ENCODE results near the gene DGKZ.

The DGKZ gene

DNA sequence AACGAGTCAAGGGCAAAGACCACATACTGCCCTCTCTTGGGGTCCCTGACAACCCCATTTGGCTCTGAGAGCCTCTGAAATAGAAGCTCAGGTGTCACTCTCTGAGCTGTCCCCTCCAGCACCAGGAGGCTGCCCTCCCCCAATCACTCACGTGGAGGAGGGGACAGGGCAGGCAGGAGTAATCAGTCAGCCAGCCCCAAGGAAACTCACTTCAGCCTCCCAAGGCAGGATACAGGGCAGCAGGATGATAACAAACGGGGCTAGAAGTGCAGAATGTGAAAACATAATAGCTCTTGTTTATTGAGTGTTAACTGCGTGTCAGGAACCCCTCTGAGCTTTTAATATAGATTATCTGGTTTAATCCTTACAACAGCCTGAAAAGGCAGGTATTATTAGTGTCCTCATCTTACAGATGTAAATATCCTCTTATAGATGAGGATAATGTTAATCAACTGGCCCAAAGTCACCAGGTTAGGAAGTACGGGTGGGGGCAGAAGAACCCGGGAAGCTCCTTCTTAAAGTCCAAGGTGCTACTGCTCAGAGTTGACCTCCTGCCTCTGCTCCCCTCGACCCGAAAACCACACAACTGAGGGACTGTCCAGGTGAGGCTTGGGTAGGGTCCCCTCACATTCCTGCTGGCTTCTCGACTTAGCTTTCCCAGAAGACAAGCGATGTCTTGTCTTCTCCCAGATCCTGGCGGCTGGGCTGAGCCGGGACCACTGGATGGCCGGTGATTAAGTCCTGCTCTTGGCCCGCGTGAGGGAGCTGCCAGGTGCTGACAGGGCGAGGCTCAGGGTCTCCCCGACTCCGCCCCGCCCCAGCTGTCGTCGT lies 41.6 kb downstream of the DGKZ start:
- ChIA-PET POLR2A (interaction anchor here (0.6 kb wide), 1 partner anchor 162 kb away, joined by 5 read pairs; no protein-coding TSS in a partner anchor), CTCF (interaction anchor here (0.8 to 7.4 kb wide), 46 partner anchors 8 to 373 kb away, joined by 3 to 83 read pairs (median 5); partner anchors contain the start of gene MDK)
- TF ChIP-seq, protein P1, sequence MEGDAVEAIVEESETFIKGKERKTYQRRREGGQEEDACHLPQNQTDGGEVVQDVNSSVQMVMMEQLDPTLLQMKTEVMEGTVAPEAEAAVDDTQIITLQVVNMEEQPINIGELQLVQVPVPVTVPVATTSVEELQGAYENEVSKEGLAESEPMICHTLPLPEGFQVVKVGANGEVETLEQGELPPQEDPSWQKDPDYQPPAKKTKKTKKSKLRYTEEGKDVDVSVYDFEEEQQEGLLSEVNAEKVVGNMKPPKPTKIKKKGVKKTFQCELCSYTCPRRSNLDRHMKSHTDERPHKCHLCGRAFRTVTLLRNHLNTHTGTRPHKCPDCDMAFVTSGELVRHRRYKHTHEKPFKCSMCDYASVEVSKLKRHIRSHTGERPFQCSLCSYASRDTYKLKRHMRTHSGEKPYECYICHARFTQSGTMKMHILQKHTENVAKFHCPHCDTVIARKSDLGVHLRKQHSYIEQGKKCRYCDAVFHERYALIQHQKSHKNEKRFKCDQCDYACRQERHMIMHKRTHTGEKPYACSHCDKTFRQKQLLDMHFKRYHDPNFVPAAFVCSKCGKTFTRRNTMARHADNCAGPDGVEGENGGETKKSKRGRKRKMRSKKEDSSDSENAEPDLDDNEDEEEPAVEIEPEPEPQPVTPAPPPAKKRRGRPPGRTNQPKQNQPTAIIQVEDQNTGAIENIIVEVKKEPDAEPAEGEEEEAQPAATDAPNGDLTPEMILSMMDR (IDR thresholded peaks at IDR 0.05; ENCODE audit: control extremely low read depth, extremely low read depth, low read depth, missing control alignments): no peak
- DNase-seq (ENCODE audit: extremely low spot score): no peak

DNA sequence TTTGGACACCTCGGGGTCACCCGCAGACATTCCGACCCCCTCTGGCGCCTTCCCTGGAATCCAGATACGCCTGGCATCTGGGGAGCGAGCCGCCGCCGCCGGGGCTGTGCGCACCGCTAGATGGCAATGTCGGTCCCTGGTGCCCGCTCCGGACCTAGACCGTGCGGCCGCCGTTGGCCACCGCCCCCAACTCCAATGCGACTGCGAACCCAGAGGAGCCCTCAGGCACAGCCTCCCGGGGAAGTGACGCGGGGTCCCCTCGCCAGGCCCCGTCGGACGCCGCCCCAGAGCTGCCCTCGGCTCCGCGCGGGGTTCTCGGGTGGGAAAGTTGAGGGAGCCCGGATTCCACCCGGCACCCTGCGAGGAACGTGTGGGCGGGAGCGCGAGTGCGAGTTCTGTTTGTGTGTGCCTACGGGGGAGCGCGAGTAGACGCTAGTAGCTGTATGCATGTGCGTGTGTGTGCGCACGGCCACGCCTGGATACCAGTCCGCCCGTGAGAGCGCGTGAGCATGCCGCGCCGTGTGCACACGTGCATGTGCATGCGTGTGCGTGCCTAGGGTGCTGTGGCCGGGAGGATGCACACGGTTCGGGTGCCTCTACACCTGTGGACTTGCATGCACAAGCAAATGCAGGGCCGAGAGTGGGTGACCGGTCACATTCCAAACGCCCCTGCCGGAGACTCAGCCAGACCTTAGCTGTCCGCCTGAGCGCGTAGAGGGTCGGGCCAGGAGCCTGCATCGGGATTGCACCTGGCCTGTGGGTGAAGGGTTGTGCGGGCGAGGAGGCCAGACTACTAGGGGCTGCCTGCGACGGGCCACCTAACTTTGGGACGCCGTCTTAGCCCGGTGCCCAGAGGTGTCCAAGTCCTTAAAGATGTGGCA lies 42.4 kb downstream of the DGKZ start:
- DNase-seq (ENCODE audit: extremely low spot score): peak; percentile 87
- ChIA-PET POLR2A (interaction anchor here (0.6 to 0.7 kb wide), 2 partner anchors 21 to 161 kb away, joined by 3 to 5 read pairs; no protein-coding TSS in a partner anchor), CTCF (interaction anchor here (0.6 to 7.4 kb wide), 34 partner anchors 8 to 372 kb away, joined by 3 to 83 read pairs (median 5); partner anchors contain the start of gene MDK)
- TF ChIP-seq, protein P1 (IDR thresholded peaks at IDR 0.05; ENCODE audit: control extremely low read depth, extremely low read depth, low read depth, missing control alignments): peak; percentile 93

DNA sequence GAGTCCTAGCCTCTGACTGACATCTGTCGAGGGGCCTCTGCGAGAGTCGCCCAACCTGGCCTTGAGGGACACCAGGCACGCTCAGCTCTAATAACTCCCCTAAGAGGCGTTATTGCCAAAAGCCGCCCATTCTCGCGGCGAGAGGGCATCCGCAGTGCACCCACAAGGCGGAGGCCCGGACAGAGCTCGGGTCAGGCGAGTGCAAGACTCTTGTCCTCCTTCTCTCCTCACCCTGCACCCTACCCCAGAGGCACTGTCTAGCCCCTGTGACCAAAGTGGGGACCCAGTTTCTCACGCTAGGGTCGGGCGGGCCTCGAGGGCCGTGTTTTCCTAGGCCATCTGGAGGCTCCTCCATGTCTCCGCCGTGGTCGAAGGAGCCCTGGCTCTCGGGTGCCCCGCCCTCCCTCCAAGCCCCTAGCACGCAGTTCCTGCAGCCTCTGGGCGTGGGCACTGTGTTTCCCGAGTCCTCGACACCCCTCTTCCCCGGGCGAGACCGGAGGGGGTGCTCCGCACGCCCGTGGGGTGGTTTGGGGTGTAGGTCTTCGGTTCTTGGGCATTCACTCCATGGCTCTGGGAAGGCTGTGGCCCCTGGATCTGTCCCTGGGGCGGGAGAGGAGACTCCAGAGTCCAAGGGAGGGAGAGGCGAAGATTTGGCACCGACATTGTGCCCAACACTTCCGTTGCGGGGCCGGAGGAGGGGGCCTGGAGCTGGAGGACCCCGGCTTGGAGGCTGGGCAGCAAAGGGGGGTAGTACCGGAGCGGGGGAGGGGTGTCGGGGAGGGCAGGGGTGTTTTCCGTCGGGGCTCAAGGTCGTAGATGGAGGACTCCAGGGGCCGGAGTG lies 43.3 kb downstream of the DGKZ start:
- no peak for DNase-seq (ENCODE audit: extremely low spot score)
- CTCF ChIA-PET: interaction anchor here (0.6 to 7.4 kb wide), 17 partner anchors 9 to 237 kb away, joined by 3 to 83 read pairs (median 13); partner anchors contain the start of gene MDK
- TF ChIP-seq, protein P1 (IDR thresholded peaks at IDR 0.05; ENCODE audit: control extremely low read depth, extremely low read depth, low read depth, missing control alignments): no peak
- POLR2A ChIA-PET: interaction anchor here (0.7 kb wide), 1 partner anchor 22 kb away, joined by 3 read pairs; no protein-coding TSS in a partner anchor

DNA sequence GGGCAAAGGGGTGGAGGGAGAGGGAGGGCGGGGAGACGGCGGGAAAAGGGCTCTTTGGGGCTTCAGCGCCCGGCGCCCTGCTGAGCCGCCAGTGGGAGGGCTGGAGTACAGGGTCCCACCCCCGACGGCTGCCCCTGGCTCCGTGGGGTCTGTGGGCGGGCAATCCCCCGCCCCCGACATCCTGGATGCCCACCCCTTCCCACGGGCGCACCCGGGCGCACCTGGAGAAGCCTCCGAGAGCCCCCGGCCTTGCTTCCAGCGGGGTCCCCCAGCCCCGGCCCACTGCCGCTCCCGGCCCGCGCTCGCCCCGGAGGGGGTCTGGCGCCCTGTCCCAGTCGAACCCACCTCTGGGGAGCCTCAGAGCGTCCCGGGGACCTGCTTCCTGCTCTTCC lies 43.9 kb downstream of the DGKZ start:
- ChIA-PET POLR2A (no interaction called here), CTCF (interaction anchor here (1.3 to 7.4 kb wide), 9 partner anchors 8 to 165 kb away, joined by 4 to 83 read pairs (median 8); no protein-coding TSS in a partner anchor)
- no peak for DNase-seq (ENCODE audit: extremely low spot score)
- TF ChIP-seq, protein P1 (IDR thresholded peaks at IDR 0.05; ENCODE audit: control extremely low read depth, extremely low read depth, low read depth, missing control alignments): no peak

DNA sequence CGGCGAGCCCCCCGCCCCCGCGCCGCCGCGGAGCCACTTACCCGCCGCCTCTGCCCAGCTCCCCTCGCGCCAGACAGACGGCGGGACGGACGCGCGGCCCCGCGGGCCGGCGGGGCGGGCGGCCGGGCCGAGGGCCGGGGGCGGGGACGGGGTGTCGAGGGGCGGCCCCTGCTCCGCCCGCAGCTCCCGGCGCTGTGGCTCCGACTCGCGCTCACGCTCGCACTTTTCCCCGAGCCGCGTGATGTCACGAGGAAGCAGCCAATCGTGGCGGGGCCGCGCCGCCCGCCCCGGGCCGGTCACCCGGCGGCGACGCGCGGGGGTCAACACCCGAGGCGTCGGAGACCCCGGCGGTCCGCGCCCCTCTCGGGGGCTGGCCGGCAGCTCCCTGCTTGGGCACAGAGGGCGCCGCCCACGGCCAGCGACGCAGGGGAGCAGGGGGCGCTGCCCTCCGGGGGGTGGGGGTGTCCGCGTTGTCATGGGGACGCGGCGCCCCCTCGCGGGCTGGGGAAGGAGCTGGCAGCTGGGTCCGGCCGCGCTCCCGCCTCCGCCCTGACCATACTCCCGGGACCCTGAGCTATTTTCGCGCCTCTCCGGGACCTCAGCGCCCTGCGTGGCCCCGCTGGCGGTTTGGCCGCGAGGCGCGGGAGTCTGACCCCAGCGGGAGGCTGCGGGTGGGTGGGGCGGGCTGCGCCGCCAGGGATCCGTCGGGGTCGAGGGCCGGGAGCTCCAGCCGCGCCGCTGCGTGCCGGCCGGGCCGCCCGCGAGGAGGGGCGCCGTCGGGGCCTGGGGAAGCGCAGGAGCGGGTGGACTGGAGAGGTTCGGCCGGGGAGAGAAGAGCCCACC lies 44.5 kb downstream of the DGKZ start, which contains the start of gene CHRM4:
TSS of gene CHRM4 (minus strand) at position 199 of the 843 bp plus-strand sequence. CDS start 5,219 bp downstream, outside the sequence.
- TF ChIP-seq, protein P1 (IDR thresholded peaks at IDR 0.05; ENCODE audit: control extremely low read depth, extremely low read depth, low read depth, missing control alignments): peak; percentile 43
- peak; percentile 75 for DNase-seq (ENCODE audit: extremely low spot score)
- POLR2A ChIA-PET: interaction anchor here (0.6 to 1.0 kb wide), 2 partner anchors 46 to 84 kb away, joined by 3 to 5 read pairs; no protein-coding TSS in a partner anchor
- CTCF ChIA-PET: interaction anchor here (0.7 to 7.4 kb wide), 20 partner anchors 9 to 620 kb away, joined by 3 to 83 read pairs (median 4); partner anchors contain the start of gene DGKZ

All from GM10248 (cell line).